ENCODE data around the gene LIPA.

DNA sequence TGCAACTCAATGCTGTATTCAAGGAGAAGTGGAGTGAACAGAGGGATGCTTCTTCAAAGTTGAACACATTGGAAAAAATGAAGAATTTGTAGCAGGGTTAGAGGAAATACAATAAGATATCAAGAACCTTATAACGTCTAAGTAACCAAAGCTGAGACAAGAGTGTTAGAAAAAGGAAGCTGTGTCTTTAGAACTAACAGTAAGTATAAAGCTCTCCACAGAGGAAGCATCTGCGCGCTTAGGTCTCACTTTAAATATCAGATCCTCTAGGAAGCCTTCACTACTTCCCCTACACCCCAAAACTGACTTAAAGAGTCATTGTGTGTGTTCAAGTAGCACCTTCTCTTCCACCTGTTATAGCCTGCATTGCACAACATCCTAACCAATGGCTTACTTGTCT, 87.5 kb downstream of the LIPA start:
- TF ChIP-seq, protein P1, sequence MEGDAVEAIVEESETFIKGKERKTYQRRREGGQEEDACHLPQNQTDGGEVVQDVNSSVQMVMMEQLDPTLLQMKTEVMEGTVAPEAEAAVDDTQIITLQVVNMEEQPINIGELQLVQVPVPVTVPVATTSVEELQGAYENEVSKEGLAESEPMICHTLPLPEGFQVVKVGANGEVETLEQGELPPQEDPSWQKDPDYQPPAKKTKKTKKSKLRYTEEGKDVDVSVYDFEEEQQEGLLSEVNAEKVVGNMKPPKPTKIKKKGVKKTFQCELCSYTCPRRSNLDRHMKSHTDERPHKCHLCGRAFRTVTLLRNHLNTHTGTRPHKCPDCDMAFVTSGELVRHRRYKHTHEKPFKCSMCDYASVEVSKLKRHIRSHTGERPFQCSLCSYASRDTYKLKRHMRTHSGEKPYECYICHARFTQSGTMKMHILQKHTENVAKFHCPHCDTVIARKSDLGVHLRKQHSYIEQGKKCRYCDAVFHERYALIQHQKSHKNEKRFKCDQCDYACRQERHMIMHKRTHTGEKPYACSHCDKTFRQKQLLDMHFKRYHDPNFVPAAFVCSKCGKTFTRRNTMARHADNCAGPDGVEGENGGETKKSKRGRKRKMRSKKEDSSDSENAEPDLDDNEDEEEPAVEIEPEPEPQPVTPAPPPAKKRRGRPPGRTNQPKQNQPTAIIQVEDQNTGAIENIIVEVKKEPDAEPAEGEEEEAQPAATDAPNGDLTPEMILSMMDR (IDR thresholded peaks at IDR 0.05): no peak
- no peak for TF ChIP-seq POLR2A (IDR thresholded peaks at IDR 0.05)
